NK-92 treated with Interleukin-12 subunit alpha and Interleukin-12 subunit beta, amount 100 ng/mL, for 24 hours (cell line): Measurements from ENCODE around the gene ASAP2.

Experiments used
- DNase-seq: peaks from one replicate; lab custom pipeline; 2025; lab: John Stamatoyannopoulos, UW

The ASAP2 gene

DNA sequence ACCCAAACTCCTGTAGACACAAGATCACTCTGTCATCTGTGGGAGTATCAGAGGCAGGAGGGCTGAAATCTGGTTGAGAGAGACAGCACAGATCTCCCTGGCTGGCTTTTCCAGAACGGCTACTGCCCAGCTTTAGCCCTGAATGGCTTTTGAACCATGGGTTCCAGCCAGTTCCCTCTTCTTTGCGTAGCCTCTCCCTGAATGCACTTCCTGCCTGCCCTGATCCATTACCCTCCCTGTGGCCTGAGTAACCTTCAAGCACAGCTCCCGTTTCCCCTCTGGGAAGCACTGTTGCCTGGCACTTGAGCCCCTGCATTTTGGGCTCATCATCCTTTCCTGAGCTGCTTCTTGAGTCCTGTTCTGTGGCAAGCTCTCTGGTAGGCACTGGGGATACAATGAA lies 68.8 kb downstream of the ASAP2 start:
- DNase-seq: no peak

DNA sequence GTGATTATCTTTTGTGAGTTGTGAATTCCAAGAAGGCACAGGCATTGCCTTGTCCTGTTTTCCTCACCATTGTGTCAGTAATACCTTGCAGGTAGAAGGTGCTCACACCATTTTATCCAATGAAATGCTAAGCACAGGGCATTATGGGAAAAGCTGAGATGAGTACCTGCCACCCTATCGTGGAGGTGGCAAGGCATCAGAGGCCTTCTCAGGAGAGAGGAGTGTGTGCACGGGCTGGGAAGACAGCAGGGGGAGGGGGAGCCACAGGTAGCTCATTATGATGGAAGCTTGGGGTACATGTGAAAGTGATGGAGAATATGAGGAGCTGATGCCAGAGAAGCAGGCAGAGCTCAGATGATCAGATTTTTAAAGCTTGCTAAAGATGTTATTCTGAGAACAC lies 69.5 kb downstream of the ASAP2 start:
- no peak for DNase-seq

DNA sequence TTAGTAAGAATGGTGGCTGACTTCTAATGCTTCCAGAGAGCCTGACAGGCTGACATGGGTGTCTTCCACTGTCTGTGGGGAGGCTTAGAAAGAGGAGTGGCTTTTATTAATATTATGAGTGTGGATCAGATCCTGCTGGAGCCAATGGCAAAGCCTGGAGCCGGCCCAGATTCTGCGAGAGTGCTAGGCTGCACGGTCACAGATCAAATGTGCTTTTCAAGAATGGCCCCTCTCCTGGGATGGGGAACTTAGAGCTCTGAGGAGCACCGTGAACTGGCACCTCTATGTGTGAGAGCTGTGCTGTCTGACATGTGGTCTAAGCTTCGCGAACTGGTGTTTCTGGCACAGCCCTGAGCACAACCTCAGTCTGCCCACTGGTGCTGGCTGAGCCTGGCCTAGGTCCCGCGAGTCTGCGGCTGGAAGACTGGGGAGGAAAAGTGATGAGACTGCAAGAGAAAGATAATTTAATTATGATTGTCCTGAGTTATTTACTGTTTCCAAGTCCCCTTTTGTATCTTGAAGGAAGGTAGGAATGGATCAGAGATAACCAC lies 70.4 kb downstream of the ASAP2 start:
- no peak for DNase-seq

DNA sequence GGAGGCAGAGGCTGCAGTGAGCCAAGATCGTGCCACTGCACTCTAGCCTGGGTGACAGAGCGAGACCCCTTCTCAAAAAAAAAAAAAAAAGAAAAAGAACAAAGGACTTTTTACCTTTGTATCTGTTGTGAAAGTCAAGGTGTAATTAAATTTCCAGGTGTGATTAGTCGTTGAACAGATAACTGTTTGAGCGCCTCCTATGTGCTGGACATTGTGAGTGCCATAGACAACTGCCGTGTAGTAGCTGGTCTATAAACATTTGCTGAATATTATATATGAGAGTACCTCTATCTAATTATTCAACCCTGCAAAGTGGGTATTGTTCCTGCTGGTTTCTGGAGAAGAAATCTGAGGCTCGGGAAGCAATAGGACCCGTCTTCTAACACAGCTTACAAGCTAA lies 71.8 kb downstream of the ASAP2 start:
- DNase-seq: no peak

DNA sequence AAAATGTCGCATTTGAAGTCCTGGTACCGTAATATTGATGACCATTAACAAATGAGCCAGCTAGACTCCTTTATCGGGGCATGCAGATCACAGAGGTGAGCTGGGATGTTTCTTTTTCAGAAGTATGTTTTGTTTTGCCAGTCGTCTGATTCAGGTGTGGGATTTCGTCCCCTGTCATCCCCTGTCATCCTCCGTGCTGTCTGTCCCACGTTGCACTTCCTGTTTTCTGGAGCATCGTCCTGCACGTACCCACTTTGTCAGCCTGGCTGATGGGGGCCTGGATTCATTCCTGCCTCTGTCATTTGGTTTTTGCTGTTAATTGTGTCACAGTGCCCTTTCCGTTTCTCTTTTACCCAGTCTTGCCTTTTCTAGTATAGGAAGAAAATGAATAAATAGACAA lies 72.8 kb downstream of the ASAP2 start:
- DNase-seq: no peak

DNA sequence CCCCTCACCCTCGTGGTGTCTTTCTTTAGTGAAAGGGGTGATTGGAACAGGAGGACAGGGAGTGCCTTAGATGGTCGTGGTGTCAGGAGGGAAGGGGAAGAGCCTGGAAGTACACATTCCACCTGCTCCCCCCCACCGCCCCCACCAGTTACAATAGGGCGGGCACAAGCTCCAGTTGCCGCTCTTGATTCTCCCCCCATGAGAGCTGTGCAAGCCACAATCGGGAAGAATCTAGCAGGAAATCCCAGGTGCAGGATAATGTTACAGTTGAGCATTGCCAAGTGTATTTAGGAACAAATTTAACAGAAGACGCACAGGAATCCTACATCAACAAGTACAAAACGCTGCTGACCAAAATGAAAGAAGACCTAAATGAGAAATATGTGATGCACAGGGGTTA lies 73.6 kb downstream of the ASAP2 start:
- DNase-seq: no peak

DNA sequence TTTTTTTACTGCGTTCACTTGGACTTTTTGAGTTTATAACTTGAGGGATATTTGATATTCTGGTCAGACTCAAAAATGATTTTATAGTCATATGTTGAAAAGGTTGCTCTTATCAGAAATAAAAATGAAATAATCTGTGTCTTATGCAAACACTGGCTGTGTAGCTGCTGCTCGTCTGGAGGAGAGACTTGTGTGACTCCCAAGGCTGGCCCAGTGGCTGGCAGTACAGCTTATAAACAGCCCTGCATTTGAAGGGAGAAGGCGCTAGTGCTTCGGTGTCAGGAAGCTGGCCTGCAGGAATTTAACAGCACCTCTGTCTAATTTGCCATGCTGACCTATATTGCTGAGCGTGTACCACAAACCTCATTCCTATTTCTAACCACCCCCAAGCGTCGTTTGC lies 74.5 kb downstream of the ASAP2 start:
- no peak for DNase-seq

DNA sequence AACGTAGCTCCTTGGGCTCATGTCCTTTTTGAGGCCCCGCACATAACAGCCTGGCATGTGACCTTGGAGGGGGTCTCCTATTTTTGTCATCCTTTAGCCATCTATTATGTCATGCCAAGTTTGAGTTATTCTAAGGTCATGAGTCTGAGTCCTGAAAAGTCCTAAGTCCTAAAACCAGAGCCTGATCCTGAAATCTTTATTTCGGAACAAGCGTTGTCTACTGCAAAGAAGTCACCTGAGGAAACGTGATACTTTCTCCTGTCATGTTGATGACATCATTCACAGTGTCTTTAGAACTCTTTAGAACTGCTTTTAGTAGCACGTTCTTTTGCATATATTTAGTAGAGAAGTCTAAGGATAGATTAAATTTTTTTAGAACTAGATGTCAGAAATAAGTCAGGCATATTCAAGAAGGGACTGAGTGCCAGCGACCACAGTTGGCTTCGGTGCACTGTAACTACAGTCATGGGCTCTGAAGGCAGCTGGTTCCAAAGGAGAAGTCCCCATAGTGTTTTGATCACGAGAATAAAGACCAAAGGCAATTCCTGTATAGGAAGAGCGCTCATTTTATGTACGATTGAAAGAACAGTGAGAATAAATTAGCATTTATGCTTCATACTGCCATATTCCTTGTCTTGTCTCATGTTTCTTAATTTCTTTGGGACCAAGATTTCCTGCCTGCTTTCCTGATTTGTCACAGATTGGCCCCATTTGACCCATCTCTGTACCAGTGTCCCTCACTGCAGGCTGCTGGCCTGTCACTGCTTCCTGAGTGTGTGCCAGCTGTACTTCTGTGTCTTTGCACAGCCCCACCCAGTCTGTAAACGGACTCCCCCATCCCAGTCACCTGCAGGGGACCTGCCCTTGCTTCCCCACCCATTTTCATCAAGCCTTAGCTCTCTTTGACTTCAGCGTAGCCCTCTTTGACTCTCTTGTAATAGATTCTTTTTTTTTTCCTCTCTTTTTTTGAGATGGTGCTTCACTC lies 75.8 kb downstream of the ASAP2 start:
- no peak for DNase-seq

DNA sequence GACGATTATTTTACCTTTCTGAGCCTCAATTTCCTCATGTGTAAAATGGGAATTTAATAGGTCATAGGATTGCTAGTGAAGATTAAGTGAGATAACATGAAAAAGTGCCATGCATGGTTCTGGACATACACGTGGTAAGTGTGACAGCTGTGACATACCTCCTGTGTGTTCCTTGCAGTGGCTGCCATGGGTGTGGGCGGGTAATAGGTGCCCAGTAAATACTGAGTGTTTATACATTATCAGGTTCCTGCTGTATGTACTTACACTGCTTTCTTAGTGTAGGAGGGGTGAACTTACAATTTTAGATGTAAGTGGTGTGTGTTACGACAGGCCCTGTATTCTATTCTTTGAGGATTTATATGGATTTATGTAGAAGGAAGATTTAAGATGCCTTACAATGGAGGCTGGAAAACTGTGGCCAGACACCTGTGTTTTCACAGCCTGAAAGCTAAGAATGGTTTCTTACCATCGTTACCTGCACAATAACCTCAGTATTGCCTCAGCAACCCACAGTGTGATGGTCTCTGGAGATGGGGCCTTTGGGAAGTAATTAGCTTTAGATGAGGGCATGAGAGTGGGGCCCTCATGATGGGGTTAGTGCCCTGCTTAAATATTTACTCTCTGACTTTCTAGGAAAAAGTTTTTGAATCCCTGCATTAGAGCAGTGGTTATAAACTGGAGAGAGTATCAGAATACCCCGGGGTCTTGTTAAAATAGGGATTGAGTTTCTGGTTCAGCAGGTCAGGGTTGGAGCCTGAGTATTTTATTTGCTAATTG lies 78.1 kb downstream of the ASAP2 start:
- no peak for DNase-seq

DNA sequence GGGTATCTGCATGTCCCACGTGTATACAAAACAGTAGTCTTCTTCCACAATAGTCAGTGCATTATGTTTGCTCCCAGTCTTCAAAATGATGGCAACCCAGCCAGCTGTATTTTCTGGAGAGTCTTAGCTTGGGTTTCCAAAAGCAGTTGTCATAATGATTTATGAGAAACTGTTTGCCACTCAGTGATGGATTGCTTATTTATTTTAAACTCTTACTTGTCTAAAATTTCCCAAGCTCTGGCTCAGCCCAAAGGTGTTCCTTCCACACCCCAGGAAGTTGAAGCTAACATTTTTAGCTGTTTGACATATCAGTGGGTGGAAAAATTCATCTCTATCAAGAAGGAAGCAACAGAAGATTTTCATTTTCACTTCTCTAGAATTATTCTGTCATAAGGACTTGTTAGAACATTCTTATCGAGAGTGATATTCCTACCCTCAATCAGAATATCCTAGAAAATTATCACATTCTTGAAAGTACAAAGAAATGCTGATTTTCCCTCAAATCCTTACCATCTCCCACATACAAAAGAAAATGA lies 78.8 kb downstream of the ASAP2 start:
- DNase-seq: no peak

DNA sequence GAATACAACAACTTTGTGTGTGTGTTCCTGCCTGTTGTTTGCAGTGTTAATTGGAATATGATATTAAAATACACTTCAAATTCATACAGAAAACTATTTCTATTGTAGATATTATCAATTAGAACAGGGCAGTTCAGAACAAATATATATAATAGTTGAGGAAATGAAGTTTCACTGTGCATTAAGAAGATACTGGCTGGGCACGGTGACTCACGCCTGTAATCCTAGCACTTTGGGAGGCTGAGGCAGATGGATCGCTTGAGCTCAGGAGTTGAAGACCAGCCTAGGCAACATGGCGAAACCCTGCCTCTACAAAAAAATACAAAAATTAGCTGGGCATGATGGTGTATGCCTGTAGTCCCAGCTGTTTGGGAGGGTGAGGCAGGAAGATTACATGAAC lies 79.3 kb downstream of the ASAP2 start:
- DNase-seq: no peak

DNA sequence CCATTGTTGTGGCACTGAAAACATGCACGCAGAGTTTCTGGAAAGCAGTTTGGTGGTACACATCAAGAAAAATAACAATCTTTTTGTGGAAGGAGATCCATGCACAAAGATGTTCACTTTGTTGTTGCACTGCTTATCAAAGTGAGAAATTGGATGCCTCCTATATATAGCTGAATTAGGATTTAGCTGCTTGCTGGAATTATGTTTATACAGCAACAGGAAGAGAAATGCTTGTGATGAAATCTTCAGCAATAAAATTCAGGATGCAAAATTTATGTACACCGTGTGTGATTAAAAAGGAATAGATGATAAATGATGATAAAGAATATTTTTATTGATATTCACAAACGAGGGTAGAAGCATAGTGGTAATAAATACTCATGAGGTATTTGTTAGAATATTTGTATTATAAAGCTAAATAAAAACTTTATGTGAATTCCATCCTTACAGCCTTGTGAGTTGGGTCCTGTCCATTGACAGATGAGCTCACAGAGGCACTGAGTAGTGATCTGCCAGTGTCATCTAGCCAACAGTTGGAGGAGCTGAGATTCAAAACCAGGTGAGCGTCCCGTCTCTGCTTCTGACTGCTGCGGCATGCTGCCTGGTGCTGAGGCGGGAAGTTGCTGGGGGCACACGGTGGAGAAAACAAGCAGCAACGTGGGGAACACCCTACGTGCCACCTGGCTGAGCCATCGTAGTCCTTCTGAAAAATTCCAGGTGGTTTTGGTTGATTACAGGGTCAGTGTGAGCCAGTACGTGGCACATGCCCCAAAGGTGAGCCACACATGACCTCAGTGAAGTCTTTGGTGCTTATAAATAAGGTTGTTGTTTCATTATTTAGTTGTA lies 80.2 kb downstream of the ASAP2 start:
- DNase-seq: no peak

DNA sequence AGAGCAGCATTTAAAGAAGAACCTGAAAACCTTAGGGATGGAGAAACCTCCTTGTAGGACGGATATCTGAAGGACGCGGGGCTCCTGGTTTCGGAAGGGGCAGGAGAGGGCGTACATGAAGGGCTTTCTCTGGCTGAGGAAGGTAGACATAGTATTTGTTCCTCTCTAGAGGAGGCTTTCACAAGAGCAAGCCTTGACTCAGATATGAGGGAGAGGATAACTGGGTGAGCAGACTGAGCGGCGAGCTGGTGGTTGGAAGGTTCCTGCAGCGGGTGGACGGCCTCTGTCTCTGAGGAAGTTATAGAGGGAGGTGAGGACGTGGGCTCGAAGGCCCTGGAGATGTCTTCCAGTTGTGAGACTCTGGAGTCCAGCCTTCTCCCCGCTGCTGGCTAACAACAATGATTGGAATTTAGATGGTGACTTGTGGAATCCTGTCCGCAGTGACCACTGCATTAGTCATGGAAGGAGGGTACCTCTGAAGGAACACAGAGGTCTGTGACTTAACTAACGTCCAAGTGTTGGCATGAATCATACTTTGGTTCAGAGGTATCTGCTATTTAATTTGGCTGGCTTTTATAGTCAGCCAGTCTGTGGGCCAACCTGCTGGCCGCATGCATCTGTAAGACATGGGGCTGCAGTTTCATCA lies 80.9 kb downstream of the ASAP2 start:
- DNase-seq: no peak

DNA sequence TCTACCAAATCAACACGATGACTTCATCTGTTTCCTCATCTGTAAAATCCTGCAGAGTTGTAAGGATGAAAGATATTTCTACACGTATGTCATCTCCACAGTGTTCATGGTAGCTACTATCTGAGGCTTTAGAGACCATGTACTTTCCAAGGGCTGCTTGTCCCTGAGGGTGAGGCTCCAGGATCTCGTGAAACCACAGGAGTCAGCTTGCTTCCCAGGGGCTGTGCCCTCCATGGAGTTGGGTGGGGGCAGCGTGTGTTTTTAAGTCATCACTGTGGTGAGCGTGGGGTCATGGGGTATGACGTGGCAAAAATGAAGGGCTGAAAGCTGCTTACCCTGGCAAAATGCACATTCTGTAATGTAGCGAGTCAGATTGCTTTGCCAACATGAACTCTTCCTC lies 81.6 kb downstream of the ASAP2 start:
- DNase-seq: no peak

DNA sequence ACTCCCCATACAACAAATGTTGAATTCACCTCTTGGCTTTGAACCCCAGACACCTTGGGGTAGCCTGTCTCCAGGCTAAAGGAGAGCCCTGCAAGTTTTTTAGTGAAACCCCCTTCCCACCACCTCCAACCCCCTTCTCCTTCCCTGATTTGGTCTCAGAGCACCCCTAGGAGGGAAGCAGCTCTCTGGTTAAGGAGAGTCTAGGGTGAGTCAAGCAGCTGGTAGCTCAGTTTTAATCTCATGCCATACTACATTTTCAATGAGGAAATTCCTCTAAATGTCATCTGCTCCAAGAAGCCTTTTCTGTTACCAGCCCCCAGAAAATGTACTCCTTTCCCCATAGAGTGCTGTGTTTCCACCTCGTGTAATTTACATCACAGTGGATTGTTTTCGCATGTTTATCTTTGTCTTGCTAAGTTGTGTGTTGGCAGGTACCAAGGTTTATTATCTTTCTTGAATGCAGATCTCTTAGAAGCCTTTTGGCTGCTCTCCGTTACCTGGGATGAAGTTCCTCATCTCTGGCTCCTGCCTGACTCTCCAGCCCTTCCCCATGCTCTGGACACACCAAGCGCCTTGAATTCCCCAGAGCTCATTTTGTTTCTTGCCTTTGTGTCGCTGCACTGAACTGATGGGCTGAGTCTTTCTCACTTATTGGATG lies 82.2 kb downstream of the ASAP2 start:
- no peak for DNase-seq

DNA sequence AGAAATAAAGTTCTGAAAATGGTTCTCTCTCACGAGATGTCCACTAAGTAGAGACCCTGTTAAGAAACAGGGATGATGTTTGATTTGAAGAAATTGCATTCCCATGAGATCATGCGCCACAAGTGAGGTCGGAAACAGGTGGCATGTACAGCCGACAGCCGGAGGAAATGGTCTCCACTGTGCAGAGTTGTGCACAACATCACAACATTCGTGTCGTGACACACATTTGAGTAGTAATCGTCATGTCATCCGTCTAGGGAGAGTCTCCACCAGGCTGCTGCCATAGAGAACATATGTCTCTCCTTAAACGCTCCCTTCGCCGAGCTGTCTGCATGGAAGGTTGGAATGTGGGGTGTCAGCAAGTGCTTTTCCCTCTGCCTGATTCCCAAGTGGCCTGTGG lies 84.7 kb downstream of the ASAP2 start:
- no peak for DNase-seq

DNA sequence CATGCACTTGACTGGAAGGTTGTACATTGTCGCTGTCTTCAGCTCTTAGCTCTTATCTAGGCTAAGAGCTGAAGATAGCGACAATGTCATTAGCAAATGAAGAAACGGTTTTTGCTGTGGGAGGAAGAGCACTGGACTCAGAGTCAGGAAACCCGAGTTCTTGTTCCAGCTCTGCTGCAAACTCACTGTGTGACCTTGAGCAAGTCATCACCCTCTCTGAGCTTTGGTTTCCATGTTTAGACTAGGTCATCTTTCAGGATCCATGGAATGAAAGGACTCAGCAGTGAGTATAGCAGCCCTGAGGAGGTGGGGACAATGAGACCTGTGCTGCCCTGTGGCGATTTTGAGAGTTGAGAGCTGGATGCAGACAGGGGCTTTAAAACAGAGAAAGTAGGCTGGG lies 85.3 kb downstream of the ASAP2 start:
- DNase-seq: no peak

DNA sequence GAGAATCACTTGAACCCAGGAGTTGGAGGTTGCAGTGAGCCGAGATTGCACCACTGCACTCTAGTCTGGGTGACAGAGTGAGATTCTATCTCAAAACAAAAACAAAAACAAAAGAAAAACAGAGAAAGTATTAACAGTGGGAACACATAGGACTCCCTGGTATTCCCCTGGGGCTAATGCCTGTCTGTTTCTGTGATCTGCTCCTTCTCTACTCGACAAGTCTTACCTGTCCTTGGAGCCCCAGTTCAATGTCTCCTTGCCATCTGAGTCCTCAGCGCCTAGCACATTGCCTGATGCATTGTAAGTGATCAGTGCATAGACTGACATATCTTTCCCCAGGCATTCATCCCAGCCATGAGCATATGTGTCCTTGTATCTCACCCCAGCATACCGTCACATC lies 85.8 kb downstream of the ASAP2 start:
- no peak for DNase-seq

DNA sequence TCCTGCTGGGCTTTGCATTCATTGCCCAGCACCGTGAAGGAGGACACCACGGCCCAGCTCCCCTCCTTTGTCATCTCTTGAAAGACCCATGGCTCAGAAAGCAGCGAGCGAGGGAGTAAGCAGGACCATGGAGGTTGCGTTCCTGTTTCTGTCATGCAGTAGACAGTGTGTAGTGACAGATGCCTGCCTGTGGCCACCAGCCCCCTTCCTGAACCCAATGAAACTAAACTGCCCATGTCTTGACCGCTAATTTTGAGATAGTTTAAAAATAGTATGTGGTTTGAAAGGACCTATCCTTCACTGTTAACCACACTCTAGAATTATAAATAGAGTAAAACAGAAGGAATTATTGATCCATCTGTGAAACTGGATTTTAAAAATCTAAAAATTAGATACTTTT lies 88.2 kb downstream of the ASAP2 start:
- DNase-seq: no peak

DNA sequence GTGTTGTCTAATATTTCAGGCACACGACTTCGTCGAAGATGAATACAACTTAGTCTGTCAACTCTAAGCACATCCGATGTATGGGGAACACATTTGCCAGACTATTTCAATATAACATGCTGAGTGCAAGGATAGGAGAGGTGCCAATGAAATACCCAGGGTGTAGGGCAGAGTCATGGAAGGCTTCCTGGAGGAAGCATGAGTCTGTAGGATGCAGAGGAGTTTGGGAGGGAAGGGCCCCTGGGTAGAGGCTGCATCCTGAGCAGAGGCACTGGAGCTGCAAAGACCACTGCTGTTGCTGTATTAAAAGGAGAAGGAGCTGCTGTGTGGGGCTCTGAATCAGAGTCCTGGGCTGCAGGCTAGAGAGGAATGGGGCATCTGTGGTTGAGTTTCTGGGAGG lies 89.9 kb downstream of the ASAP2 start:
- no peak for DNase-seq

DNA sequence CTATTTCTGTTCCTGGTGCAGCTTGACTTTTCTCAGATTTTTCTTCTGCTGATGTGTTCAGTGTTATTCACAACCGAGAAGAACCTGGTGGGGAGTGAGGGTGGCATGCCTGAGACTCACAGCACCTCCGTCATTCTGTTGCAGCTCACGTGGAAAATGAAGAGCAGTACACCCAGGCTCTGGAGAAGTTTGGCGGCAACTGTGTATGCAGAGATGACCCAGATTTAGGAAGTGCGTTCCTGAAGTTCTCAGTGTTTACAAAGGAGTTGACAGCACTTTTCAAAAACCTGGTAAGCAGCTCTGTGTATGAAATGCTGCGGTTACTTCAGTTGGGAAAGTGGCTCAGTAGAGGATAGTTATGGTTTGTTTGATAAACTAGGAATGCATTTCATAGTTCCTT lies 90.5 kb downstream of the ASAP2 start:
- no peak for DNase-seq
